Transverse colon (tissue), 4 donors: Measurements from ENCODE around the gene OXSR1. TPM values are rescaled to one million over a fixed set of nuclear protein-coding genes. Genes with fewer than 3 reads are reported as not detected.
"Not testable (repeated sequence)": the region's sequence is repeated elsewhere in the genome, so short reads cannot be mapped to it uniquely, and the experiment has no call there.

Experiments
- DNase-seq: peaks from one replicate; pipeline ENCODE4 v3.0.0-alpha.2; 2019
- H3K27ac ChIP-seq, 4 donors: fragments of 200-600 bp; sonication (generic); 2 replicates each; pipeline ENCODE4 v1.5.1; 2016 to 2018; ENCODE audit warnings: inconsistent platforms in 4 of 4
- H3K27me3 ChIP-seq: fragments of 200-600 bp; sonication (generic); 2 replicates; pipeline ENCODE4 v1.5.1; 2017; ENCODE audit warnings: inconsistent platforms
- H3K36me3 ChIP-seq, 4 donors: fragments of 200-600 bp; sonication (generic); 2 replicates each; pipeline ENCODE4 v1.5.1; 2017 to 2019; ENCODE audit warnings: inconsistent platforms in 4 of 4
- H3K4me1 ChIP-seq, 4 donors: fragments of 200-600 bp; sonication (generic); 2 replicates each; pipeline ENCODE4 v1.5.1; 2017 to 2020; ENCODE audit warnings: inconsistent platforms in 4 of 4
- H3K4me3 ChIP-seq, 4 donors: fragments of 200-600 bp; sonication (generic); 1 replicate in 1 of 4; 2 replicates in 3 of 4; pipeline versions ENCODE4 v1.5.1 to v1.6.1; 2017 to 2019; ENCODE audit warnings: inconsistent platforms in 4 of 4
- H3K9me3 ChIP-seq, 2 donors: fragments of 200-600 bp; sonication (generic); 2 replicates each; pipeline ENCODE4 v1.5.1; 2017 to 2019; ENCODE audit warnings: inconsistent platforms in 2 of 2
- EP300 ChIP-seq: sonication (generic); formaldehyde crosslinking; IDR thresholded peaks from one replicate; pipeline ENCODE4 v1.6.1; 2017; ENCODE audit warnings: antibody characterized with exemption, low read depth
- POLR2A ChIP-seq: fragments of 450-650 bp; IDR thresholded peaks from one replicate; pipeline ENCODE4 v1.6.1; 2016; ENCODE audit warnings: antibody characterized with exemption, mild to moderate bottlenecking, moderate library complexity
- POLR2AphosphoS5 ChIP-seq, 3 donors: sonication (generic); formaldehyde crosslinking; IDR thresholded peaks; one replicate each; pipeline ENCODE4 v1.6.1; 2016; ENCODE audit warnings: antibody characterized with exemption in 3 of 3
- WGBS, 2 donors: methylation state at CpG; one replicate each; pipeline ENCODE4 v1.1.5; 2018; ENCODE audit warnings: low coverage in 1 of 2; 5-methylcytosine and 5-hydroxymethylcytosine counted together
- in situ Hi-C, 4 donors: fragments of 200-750 bp; cut with MboI; loops; one replicate each; pipeline versions ENCODE4 v1.15.0 to v1.15.1; 2017; ENCODE audit warnings: low sequenced_read_pairs in 3 of 4, low pct_ligation_motif_present in 1 of 4, low pct_unique_long_range_greater_than_20kb in 1 of 4
- intact Hi-C: fragments of 100-400 bp; cut with DNase I; formaldehyde crosslinking; loops from one replicate; pipeline ENCODE4 v1.15.1; 2023; ENCODE audit warnings: low total_unique reads
- total RNA-seq, 4 donors: library from RNA; depleted of rRNA; stranded (reverse); fragments of >200 nt; gene quantifications; one replicate each; pipeline ENCODE4 v1.1.0, GENCODE V29; 2016
- TF ChIP-seq, protein P1 (sequence below), 5 experiments: fragments of 200-600 bp in 3 of 5; fragments of 450-650 bp in 2 of 5; sonication (generic) in 3 of 5; IDR thresholded peaks; 1 replicate in 2 of 5; 2 replicates in 3 of 5; pipeline ENCODE4 v1.5.1; 2016 to 2017; ENCODE audit warnings: antibody characterized with exemption in 5 of 5, inconsistent platforms in 3 of 5, mild to moderate bottlenecking in 2 of 5, moderate library complexity in 1 of 5

The OXSR1 gene
- total RNA-seq, 4 donors from 2014 or later: 35.9 to 47.9 (median 43.5) TPM

DNA sequence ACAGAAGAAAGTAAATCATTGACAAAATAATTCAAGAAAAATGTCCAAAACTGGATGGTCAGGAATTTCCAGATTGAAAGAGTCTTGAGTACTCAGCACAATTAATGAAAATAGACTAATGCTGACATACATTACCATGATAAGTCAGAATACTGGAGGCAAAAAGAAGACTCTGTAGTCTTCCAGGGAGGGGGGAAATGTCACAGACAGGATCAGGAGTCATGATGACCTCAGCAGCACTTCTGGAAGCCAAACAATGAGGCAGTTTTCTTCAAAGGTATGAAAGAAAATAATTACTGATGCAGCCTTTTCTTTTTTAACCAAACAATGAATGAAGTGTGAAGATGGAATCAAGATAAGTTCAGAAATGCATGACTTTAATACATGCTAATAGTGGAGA, 70.1 kb downstream of the OXSR1 start:
- intact Hi-C loops: no loop called here
- Histone ChIP-seq H3K27me3 (no peaks in the 10 kb centered on the region), H3K9me3 (no peaks in the 10 kb centered on the region), H3K27ac (no peak overlapping the region), H3K36me3 (peaks cover 0 to 44% (median 7%) of the 10 kb centered on the region in 4 donors), H3K4me1 (no peaks in the 10 kb centered on the region), H3K4me3 (no peak overlapping the region)
- TF ChIP-seq POLR2A (no peak), POLR2AphosphoS5 (IDR thresholded peaks at IDR 0.05) (no peak), EP300 (no peak)
- TF ChIP-seq, protein P1, sequence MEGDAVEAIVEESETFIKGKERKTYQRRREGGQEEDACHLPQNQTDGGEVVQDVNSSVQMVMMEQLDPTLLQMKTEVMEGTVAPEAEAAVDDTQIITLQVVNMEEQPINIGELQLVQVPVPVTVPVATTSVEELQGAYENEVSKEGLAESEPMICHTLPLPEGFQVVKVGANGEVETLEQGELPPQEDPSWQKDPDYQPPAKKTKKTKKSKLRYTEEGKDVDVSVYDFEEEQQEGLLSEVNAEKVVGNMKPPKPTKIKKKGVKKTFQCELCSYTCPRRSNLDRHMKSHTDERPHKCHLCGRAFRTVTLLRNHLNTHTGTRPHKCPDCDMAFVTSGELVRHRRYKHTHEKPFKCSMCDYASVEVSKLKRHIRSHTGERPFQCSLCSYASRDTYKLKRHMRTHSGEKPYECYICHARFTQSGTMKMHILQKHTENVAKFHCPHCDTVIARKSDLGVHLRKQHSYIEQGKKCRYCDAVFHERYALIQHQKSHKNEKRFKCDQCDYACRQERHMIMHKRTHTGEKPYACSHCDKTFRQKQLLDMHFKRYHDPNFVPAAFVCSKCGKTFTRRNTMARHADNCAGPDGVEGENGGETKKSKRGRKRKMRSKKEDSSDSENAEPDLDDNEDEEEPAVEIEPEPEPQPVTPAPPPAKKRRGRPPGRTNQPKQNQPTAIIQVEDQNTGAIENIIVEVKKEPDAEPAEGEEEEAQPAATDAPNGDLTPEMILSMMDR (IDR thresholded peaks at IDR 0.05): no peak
- no peak for DNase-seq
- in situ Hi-C loops: no loop called here

DNA sequence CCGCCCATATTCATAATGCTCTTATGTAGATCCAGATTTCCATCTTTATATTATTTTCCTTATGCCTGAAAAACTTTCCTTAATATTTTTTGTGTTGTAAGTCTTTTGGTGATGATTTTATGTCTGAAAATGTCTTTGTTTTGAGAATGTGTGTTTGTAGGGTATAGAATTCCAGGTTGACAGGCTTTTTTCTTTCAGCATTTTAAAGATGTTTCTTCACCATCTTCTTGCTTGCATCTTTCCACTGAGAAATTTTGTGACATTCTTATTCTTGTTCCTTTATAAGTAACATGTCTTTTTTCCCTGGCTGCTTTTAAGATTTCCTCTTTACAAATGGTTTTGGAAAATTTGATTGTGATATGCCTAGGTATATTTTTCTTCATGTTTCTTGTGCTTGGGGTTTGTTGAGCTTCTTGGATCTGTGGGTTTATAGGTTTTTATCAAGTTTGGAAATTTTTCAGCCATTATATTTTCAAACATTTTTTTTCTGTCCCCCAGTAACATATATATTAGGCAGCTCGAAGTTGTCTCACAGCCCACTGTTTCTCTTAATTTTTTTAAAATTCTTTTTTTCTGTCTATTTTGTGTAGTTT, 73.2 kb downstream of the OXSR1 start:
- TF ChIP-seq POLR2A (no peak), EP300 (no peak), POLR2AphosphoS5 (IDR thresholded peaks at IDR 0.05) (no peak)
- no peak overlapping the region for H3K27ac ChIP-seq
- intact Hi-C loops: no loop called here
- in situ Hi-C loops: no loop called here
- H3K4me3 ChIP-seq: no peak overlapping the region
- H3K27me3 ChIP-seq: no peaks in the 10 kb centered on the region
- H3K36me3 ChIP-seq: peaks cover 0 to 40% (median 6%) of the 10 kb centered on the region in 4 donors
- 94 to 96% methylated on average over 2 of the region's 2 CpGs for WGBS, 2 donors
- H3K9me3 ChIP-seq: no peaks in the 10 kb centered on the region
- no peak for DNase-seq
- no peaks in the 10 kb centered on the region for H3K4me1 ChIP-seq

DNA sequence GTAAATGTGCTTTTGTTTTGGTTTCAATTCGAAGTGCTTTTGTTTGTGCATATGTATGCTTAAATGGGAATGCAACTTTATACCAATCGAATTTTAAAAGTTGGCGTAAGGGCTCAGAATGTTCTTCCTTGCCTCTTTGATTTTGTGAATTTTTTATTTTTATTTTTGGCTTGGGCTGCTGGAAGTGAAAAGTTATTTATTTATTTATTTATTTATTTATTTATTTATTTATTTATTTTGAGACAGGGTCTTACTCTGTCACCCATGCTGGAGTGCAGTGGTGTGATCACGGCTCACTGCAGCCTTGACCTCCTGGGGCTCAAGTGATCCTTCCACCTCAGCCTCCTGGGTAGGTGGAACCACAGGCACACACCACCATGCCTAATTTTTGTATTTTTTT, 77.5 kb downstream of the OXSR1 start:
- H3K4me1 ChIP-seq, H3K27ac ChIP-seq, DNase-seq, in situ Hi-C loops, H3K9me3 ChIP-seq, H3K27me3 ChIP-seq, H3K4me3 ChIP-seq: not testable (repeated sequence)
- 98 to 99% methylated on average over 4 of the region's 4 CpGs for WGBS, 2 donors
- peaks cover 0 to 27% (median 12%) of the 10 kb centered on the region in 4 donors for H3K36me3 ChIP-seq
- intact Hi-C loops: loop anchor here (10.0 kb wide), 1 partner anchor 578 kb away; no protein-coding TSS in a partner anchor

DNA sequence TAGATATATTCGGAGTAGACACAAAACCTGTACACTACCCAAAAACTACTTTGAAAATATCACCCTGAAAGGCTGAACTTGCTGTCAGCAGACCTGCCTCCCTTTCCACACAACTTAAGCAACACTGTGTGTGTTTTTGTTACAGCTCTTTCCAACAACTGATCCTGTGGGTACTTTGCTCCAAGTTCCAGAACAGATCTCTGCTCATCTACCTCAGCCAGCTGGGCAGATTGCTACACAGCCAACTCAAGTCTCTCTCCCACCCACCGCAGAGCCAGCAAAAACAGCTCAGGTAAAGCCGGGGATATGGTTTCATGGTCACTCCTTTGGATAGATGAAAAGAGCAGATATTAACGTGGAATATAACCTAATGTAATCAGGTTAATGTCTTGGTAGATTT, 80.6 kb downstream of the OXSR1 start:
- TF ChIP-seq POLR2A (no peak), EP300 (no peak), POLR2AphosphoS5 (IDR thresholded peaks at IDR 0.05) (no peak)
- TF ChIP-seq, protein P1 (IDR thresholded peaks at IDR 0.05): no peak
- in situ Hi-C loops: no loop called here
- WGBS, 2 donors: 92 to 98% methylated on average over 4 of the region's 4 CpGs
- H3K4me1 ChIP-seq: peaks cover 0 to 8% (median 0%) of the 10 kb centered on the region in 4 donors
- H3K36me3 ChIP-seq: peaks cover 0 to 30% (median 13%) of the 10 kb centered on the region in 4 donors
- no peaks in the 10 kb centered on the region for H3K27me3 ChIP-seq
- no peak overlapping the region for H3K4me3 ChIP-seq
- no peaks in the 10 kb centered on the region for H3K9me3 ChIP-seq
- intact Hi-C loops: loop anchor here (10.0 kb wide), 1 partner anchor 581 kb away; no protein-coding TSS in a partner anchor
- H3K27ac ChIP-seq: no peak overlapping the region
- no peak for DNase-seq

DNA sequence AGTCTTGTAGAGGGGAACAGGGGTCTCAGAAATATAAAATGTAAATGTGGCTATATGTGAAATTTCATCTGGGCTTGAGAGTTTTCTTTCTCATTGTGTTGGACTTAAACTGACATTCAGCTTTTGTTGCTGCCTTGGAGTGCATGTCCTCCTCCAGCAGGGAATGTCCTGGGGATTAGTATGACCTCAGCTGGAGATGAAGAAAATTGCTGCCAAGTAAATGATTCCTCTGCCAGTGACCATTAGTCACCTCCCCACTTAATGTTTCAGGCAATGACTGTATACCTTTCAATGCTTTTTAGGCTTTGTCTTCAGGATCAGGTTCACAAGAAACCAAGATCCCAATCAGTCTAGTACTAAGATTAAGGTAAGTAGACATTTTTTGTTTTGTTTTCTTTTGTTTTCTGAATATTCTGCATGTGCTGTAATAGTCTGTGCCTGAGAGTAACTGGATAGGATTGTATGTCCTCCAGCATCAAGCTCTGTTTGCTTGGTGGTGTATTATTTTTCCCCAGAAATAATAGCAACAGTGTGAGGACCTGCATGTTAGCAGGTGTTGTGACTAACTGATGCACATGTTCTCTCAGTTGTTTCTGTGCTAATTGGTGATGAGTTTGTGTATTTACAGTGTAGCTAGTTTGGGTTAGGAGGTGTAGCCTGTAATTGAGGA, 82.2 kb downstream of the OXSR1 start:
- Histone ChIP-seq H3K9me3 (no peaks in the 10 kb centered on the region), H3K4me3 (no peak overlapping the region), H3K27ac (no peak overlapping the region), H3K4me1 (peaks cover 0 to 8% (median 0%) of the 10 kb centered on the region in 4 donors), H3K27me3 (no peaks in the 10 kb centered on the region), H3K36me3 (peaks cover 0 to 41% (median 20%) of the 10 kb centered on the region in 4 donors)
- intact Hi-C loops: loop anchor here (10.0 kb wide), 1 partner anchor 583 kb away; no protein-coding TSS in a partner anchor
- no peak for DNase-seq
- TF ChIP-seq POLR2A (no peak), EP300 (no peak), POLR2AphosphoS5 (IDR thresholded peaks at IDR 0.05) (no peak)
- TF ChIP-seq, protein P1 (IDR thresholded peaks at IDR 0.05): no peak
- in situ Hi-C loops: no loop called here
